ENCODE measurements around the gene FSTL5. TPM values are rescaled to one million over a fixed set of nuclear protein-coding genes. Genes with fewer than 3 reads are reported as not detected.

FSTL5 gene
- total RNA-seq, 2 experiments from 2014 or later, result not detected

DNA sequence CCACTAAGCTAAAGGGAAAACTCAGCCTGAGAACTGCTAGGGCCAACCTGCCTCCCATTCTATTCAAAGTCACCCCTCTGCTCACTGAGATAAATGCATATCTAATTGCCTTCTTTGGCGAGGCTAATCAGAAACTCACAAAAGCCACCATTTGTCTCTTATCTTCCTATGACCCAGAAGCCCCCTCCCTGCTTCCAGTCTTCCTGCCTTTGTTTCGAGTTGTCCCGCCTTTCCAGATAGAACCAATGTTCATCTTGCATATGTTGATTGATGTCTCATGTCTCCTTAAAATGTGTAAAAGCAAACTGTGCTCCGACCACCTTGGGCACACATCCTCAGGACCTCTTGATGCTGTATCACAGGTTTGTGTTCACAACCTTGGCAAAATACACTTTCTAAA is 459.8 kb downstream of the FSTL5 start:
- H3K27ac Mint-ChIP-seq, result no peak overlapping the region
- intact Hi-C loops (cut with micrococcal nuclease), result no loop called here
- H3K4me3 Mint-ChIP-seq, result no peak overlapping the region
- H3K36me3 Mint-ChIP-seq, result no peaks in the 10 kb centered on the region
- H3K27me3 Mint-ChIP-seq, result no peaks in the 10 kb centered on the region
- CTCF ChIA-PET, result no interaction called here
- DNase-seq, result no peak
- POLR2A ChIA-PET, result no interaction called here
- peaks cover 11% of the 10 kb centered on the region for H3K9me3 Mint-ChIP-seq
- no peaks in the 10 kb centered on the region for H3K4me1 Mint-ChIP-seq (ENCODE audit: low read depth)

DNA sequence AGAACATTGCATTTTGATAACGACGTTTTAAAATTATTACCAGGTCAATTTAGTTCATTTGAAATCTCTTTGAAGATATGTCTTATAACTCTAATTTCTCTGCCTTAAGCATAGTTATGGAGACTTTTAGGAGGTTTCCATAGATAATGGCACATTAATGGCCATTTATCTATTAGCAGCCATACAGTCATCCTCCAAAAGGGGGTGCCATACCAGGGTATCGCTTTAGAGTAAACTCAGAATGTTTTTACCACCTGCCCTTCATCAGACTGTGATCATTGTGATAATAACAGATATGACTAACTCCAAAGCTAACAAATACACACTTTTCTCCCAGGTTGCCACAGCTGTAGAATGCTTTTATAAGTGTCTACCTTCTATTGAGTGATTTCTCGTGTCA is 461.5 kb downstream of the FSTL5 start:
- ChIA-PET CTCF (no interaction called here), POLR2A (no interaction called here)
- H3K4me3 Mint-ChIP-seq, result no peak overlapping the region
- no peaks in the 10 kb centered on the region for H3K4me1 Mint-ChIP-seq (ENCODE audit: low read depth)
- no peaks in the 10 kb centered on the region for H3K36me3 Mint-ChIP-seq
- intact Hi-C loops (cut with micrococcal nuclease), result no loop called here
- H3K27ac Mint-ChIP-seq, result no peak overlapping the region
- no peaks in the 10 kb centered on the region for H3K27me3 Mint-ChIP-seq
- peaks cover 19% of the 10 kb centered on the region for H3K9me3 Mint-ChIP-seq
- DNase-seq, result no peak

GRCh38 chr4:161696944-161697343 is 466.9 kb downstream of the FSTL5 start:
- no peaks in the 10 kb centered on the region for H3K36me3 Mint-ChIP-seq
- DNase-seq, result no peak
- no peak overlapping the region for H3K27ac Mint-ChIP-seq
- ChIA-PET POLR2A (no interaction called here), CTCF (no interaction called here)
- H3K27me3 Mint-ChIP-seq, result no peaks in the 10 kb centered on the region
- no peaks in the 10 kb centered on the region for H3K4me1 Mint-ChIP-seq (ENCODE audit: low read depth)
- peaks cover 21% of the 10 kb centered on the region for H3K9me3 Mint-ChIP-seq
- no peak overlapping the region for H3K4me3 Mint-ChIP-seq
- intact Hi-C loops (cut with micrococcal nuclease), result no loop called here

GRCh38 chr4:161680146-161680545 is 483.7 kb downstream of the FSTL5 start:
- Mint-ChIP-seq H3K4me1 (ENCODE audit: low read depth) (no peaks in the 10 kb centered on the region), H3K4me3 (no peak overlapping the region), H3K27me3 (no peaks in the 10 kb centered on the region), H3K9me3 (peaks cover 13% of the 10 kb centered on the region), H3K27ac (no peak overlapping the region), H3K36me3 (no peaks in the 10 kb centered on the region)
- ChIA-PET CTCF (no interaction called here), POLR2A (no interaction called here)
- no peak for DNase-seq
- intact Hi-C loops (cut with micrococcal nuclease), result no loop called here

DNA sequence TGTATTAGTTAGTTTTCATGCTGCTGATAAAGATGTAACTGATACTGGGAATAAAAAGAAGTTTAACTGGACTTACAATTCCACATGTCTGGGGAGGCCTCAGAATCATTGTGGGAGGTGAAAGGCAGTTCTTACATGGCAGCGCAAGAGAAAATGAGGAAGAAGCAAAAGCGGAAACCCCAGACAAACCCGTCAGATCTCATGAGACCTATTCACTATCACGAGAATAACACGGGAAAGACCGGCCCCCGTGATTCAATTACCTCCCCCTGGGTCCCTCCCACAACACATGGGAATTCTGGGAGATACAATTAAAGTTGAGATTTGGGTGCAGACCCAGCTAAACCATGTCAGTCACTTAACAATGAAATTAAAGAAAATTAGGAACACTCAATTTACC is 499.1 kb downstream of the FSTL5 start:
- intact Hi-C loops (cut with micrococcal nuclease), result no loop called here
- Mint-ChIP-seq H3K36me3 (no peaks in the 10 kb centered on the region), H3K27me3 (no peaks in the 10 kb centered on the region), H3K9me3 (peaks cover 8% of the 10 kb centered on the region), H3K27ac (no peak overlapping the region), H3K4me3 (no peak overlapping the region), H3K4me1 (ENCODE audit: low read depth) (no peaks in the 10 kb centered on the region)
- ChIA-PET CTCF (no interaction called here), POLR2A (no interaction called here)
- no peak for DNase-seq

GRCh38 chr4:161663844-161664243 is 500.0 kb downstream of the FSTL5 start:
- DNase-seq, result no peak
- intact Hi-C loops (cut with micrococcal nuclease), result no loop called here
- Mint-ChIP-seq H3K36me3 (no peaks in the 10 kb centered on the region), H3K4me3 (no peak overlapping the region), H3K9me3 (peaks cover 8% of the 10 kb centered on the region), H3K27me3 (no peaks in the 10 kb centered on the region), H3K27ac (no peak overlapping the region), H3K4me1 (ENCODE audit: low read depth) (no peaks in the 10 kb centered on the region)
- CTCF ChIA-PET, result no interaction called here
- POLR2A ChIA-PET, result no interaction called here

DNA sequence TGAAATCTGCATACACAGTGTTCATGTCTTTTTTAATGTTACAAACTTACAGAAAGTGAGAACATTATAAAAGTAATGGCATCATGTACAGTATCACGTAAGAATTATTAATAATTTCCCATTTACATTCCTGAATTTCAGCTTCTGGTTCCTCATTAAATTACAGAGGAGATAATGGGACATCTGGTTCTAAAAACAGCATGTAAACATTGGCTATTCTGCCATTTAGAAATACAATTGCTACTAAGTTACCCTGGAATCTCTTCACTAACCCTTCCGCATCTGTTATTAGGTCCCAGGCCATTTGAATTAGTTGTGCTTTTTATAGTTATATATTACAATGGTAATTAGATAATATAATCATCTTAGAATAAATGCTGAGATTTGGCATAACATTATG is 505.1 kb downstream of the FSTL5 start:
- no peak for DNase-seq
- intact Hi-C loops (cut with micrococcal nuclease), result no loop called here
- Mint-ChIP-seq H3K27ac (no peak overlapping the region), H3K27me3 (no peaks in the 10 kb centered on the region), H3K9me3 (peaks cover 5% of the 10 kb centered on the region), H3K36me3 (no peaks in the 10 kb centered on the region), H3K4me3 (no peak overlapping the region), H3K4me1 (ENCODE audit: low read depth) (no peaks in the 10 kb centered on the region)
- CTCF ChIA-PET, result no interaction called here
- POLR2A ChIA-PET, result no interaction called here

- H3K9me3 Mint-ChIP-seq, result peaks cover 3% of the 10 kb centered on the region
- CTCF ChIA-PET, result no interaction called here
These were observed 506.2 kb downstream of the FSTL5 start for GRCh38 chr4:161657616-161658015.

DNA sequence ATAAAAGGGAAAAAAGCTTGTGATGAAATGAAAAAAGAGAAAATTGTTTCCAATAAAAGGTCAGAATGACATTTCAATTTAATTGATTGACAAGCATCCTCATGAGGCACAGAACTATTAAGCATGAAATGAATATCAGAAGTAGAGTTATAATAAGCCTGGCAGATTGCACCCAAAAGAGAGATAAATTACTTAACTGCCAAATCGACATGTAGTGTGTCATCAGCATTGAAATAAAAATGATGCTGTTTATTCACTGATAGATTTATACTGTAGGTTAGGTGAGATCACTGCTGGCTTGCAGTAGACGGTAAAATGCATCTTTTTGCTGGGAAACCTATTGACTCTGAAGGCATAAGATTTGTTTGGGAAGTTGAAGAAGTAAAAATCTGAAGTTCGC is 507.2 kb downstream of the FSTL5 start:
- H3K36me3 Mint-ChIP-seq, result no peaks in the 10 kb centered on the region
- no peak overlapping the region for H3K4me3 Mint-ChIP-seq
- H3K4me1 Mint-ChIP-seq (ENCODE audit: low read depth), result no peaks in the 10 kb centered on the region
- POLR2A ChIA-PET, result no interaction called here
- no peaks in the 10 kb centered on the region for H3K9me3 Mint-ChIP-seq
- no peaks in the 10 kb centered on the region for H3K27me3 Mint-ChIP-seq
- intact Hi-C loops (cut with micrococcal nuclease), result no loop called here
- CTCF ChIA-PET, result interaction anchor here (0.7 kb wide), 1 partner anchor 14 kb away, joined by 3 read pairs; no protein-coding TSS in a partner anchor
- no peak overlapping the region for H3K27ac Mint-ChIP-seq
- no peak for DNase-seq

More at GRCh38 chr4:161657616-161658015, 506.2 kb downstream of the FSTL5 start:
- intact Hi-C loops (cut with micrococcal nuclease), result no loop called here
- DNase-seq, result no peak
- POLR2A ChIA-PET, result no interaction called here
- Mint-ChIP-seq H3K36me3 (no peaks in the 10 kb centered on the region), H3K4me3 (no peak overlapping the region), H3K27ac (no peak overlapping the region), H3K27me3 (no peaks in the 10 kb centered on the region), H3K4me1 (ENCODE audit: low read depth) (no peaks in the 10 kb centered on the region)

GRCh38 chr4:161655148-161655547 is 508.7 kb downstream of the FSTL5 start:
- ChIA-PET CTCF (no interaction called here), POLR2A (no interaction called here)
- no peaks in the 10 kb centered on the region for H3K36me3 Mint-ChIP-seq
- H3K4me3 Mint-ChIP-seq, result no peak overlapping the region
- H3K9me3 Mint-ChIP-seq, result no peaks in the 10 kb centered on the region
- H3K27me3 Mint-ChIP-seq, result no peaks in the 10 kb centered on the region
- H3K4me1 Mint-ChIP-seq (ENCODE audit: low read depth), result no peaks in the 10 kb centered on the region
- H3K27ac Mint-ChIP-seq, result no peak overlapping the region
- no peak for DNase-seq
- intact Hi-C loops (cut with micrococcal nuclease), result no loop called here

DNA sequence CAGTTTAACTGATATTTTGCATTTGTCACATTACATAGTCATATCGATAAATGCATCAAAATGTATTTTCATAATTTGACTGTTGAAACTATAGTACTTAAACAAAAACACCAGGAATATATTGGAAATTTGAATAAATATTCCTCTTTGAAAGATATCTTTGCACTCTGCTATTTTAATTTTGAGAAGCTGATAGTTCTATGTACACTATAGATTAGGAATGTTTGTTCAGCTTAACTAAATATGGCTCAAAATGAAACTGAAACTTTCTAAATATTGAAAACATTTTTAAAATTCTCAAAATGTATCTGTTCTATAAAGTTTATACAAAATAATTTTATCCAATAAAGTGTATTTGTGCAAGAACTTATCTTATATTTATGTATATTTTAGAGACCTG is 510.1 kb downstream of the FSTL5 start:
- intact Hi-C loops (cut with micrococcal nuclease), result no loop called here
- Mint-ChIP-seq H3K9me3 (peaks cover 6% of the 10 kb centered on the region), H3K4me3 (no peak overlapping the region), H3K27ac (no peak overlapping the region), H3K4me1 (ENCODE audit: low read depth) (no peaks in the 10 kb centered on the region), H3K36me3 (no peaks in the 10 kb centered on the region), H3K27me3 (no peaks in the 10 kb centered on the region)
- POLR2A ChIA-PET, result no interaction called here
- DNase-seq, result no peak
- CTCF ChIA-PET, result no interaction called here

DNA sequence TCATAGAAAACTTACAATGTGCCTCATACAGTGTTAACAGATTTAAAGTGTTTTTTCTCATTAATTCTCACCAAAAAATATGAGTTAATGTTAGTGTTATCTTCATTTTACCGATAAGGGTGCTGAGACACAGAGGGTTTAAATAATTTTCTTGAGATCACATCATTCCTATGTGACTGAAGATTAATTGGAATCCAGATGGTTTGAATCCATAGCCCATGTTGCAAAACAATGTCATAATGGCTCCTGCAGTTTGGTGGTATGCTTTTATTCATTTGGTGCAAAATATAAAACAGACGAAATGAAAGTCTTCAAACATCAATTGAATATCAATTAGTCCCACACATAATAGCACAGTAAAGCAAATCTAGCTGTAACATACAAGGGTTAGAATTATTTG is 512.2 kb downstream of the FSTL5 start:
- H3K27ac Mint-ChIP-seq, result no peak overlapping the region
- no peaks in the 10 kb centered on the region for H3K36me3 Mint-ChIP-seq
- H3K4me3 Mint-ChIP-seq, result no peak overlapping the region
- no peak for DNase-seq
- ChIA-PET CTCF (no interaction called here), POLR2A (no interaction called here)
- H3K4me1 Mint-ChIP-seq (ENCODE audit: low read depth), result no peaks in the 10 kb centered on the region
- H3K27me3 Mint-ChIP-seq, result no peaks in the 10 kb centered on the region
- peaks cover 16% of the 10 kb centered on the region for H3K9me3 Mint-ChIP-seq
- intact Hi-C loops (cut with micrococcal nuclease), result no loop called here

DNA sequence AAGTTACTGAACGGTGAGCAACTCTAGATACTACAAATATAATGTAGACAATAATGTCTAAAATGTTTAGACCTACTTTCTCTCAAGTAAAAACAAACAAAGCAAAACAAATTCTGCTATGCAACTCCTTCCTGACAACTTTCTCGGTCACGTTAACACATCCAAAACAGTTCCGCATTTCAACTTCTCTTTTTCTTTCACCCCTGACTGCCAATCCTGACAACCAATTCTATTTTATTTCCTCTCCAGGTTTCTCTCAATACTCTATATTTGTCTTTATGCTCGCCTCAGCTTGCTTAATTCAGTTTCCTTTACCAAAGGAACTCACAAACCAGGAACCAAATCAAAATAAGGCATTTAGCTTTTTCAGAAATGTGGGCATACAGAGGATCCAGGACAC is 513.0 kb downstream of the FSTL5 start:
- no peaks in the 10 kb centered on the region for H3K36me3 Mint-ChIP-seq
- intact Hi-C loops (cut with micrococcal nuclease), result no loop called here
- H3K4me1 Mint-ChIP-seq (ENCODE audit: low read depth), result no peaks in the 10 kb centered on the region
- H3K27ac Mint-ChIP-seq, result no peak overlapping the region
- peaks cover 16% of the 10 kb centered on the region for H3K9me3 Mint-ChIP-seq
- ChIA-PET CTCF (no interaction called here), POLR2A (no interaction called here)
- no peaks in the 10 kb centered on the region for H3K27me3 Mint-ChIP-seq
- DNase-seq, result no peak
- no peak overlapping the region for H3K4me3 Mint-ChIP-seq

DNA sequence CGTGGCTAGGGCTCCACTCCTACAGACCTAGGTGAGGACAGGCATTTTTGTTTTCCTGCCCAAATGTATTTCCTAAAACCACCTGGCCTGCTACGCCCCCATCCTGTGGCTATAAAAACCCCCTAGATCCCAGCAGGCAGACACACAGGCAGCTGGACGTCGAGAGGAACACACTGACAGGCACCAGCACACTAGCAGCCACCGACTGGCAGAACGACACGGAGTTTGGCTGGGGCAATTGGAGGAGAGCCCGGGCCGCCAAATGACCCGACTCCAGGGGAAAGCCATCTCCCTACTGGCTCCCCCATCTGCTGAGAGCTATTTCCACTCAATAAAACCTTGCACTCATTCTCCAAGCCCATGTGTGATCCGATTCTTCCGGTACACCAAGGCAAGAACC is 516.0 kb downstream of the FSTL5 start:
- Mint-ChIP-seq H3K9me3 (peaks cover 16% of the 10 kb centered on the region), H3K4me3 (no peak overlapping the region), H3K36me3 (no peaks in the 10 kb centered on the region), H3K27me3 (no peaks in the 10 kb centered on the region), H3K27ac (no peak overlapping the region), H3K4me1 (ENCODE audit: low read depth) (no peaks in the 10 kb centered on the region)
- POLR2A ChIA-PET, result no interaction called here
- CTCF ChIA-PET, result no interaction called here
- DNase-seq, result no peak
- intact Hi-C loops (cut with micrococcal nuclease), result no loop called here
